ACHN (cell line): ENCODE results near the gene TXNDC5.

Source experiments
- DNase-seq: peaks from one replicate; pipeline ENCODE4 v3.0.0-alpha.2; 2015
- in situ Hi-C: cut with HindIII; loops from 2 replicates; pipeline ENCODE4 v1.10.0; 2017; ENCODE audit warnings: low sequenced_read_pairs, low pct_ligation_motif_present, low pct_unique_long_range_greater_than_20kb

The TXNDC5 gene

DNA sequence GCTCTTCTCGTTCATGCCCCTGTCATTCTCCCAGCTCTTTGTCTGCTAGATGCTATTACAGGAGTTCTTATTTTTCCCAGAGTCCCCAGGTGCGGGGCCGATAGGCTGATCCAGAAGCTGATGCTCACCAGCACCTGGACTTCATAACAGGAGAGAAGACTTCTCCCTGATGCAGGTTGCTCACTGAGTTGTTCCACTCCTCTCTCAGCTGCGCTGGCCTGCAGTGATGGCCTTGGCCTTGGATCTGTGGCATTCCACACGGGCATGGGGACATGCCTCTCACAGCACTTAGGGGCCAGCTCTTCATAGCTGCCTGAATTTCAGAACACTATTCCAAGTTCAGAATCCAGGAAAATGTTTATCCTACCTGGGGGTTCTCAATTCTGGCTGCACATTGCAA is 7.1 kb upstream of the TXNDC5 start:
- no peak for DNase-seq
- in situ Hi-C loops, result no loop called here

DNA sequence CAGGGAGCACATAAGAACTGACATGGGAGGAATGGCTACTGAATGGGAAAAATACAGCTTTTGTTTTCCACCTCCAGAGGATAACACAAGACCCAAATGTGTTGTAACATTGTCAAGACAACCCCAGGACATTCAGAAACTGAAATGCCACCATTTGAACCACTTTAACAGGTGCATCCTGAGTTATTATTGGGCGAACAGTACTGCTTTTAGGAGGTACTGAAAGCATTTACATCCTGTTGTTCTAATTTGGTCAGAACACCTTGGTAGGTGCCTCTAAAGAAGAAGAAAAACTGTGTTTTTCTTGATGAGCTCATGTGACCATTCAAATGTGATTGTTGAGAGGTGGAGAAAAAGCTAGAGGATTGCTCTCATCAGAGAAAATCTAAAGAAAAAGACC is 6.4 kb upstream of the TXNDC5 start:
- no peak for DNase-seq
- in situ Hi-C loops, result no loop called here

DNA sequence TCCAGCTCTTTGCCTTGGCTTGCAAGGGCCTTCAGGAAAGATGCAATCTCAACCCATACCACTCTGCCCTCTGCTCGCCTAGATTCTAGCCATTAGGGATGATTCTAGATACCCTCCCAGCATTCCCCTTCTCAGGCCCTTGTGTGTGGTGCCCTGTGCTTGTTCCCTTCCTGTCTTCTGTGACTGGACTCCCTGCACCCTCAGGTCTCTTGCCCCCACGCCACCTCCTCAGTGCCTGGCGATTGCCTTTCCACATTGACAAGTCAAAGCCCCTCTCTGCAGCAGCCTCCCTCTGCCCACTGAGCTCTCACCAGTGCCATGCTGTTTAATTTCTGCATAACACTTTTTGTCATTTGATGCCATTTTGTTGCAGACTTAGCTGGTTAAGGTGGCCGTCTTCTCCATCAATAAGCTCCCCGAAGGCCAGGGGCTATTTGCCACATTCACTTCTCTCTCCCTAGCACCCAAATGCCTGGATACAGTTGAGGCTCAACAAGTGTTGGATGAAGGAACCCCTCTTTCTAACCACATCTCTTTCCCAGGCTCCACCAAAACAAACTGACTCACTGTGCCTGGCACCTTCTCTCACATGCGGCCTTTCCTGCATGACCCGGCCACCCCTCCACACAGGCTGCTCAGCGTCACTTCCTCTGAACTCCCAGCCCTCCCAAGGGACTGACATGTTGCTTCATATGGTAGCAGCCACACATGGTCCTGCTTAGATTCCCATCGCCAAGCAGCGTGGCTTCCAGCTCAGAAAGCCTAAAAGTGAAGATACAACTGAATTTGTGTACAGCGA is 4.6 kb upstream of the TXNDC5 start:
- in situ Hi-C loops, result no loop called here
- no peak for DNase-seq

DNA sequence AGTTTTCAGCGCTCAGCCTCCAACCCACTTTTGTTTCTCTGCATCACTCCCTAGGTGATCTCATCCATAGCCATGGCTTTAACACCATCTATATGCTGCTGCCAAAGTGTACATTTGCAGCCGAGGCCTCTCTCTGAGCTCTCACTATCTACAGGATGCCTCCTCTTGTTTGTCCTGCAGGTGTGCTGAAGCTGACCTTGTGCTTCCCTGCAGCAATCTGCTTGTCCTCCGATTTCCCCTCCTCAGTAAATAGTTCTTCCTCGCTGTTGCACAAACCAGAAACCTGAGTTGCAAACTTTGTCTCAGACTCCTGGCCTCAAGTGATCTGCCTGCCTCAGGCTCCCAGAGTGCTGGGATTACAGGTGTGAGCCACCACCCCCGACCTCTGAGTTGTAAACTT is 3.7 kb upstream of the TXNDC5 start:
- in situ Hi-C loops, result no loop called here
- no peak for DNase-seq

DNA sequence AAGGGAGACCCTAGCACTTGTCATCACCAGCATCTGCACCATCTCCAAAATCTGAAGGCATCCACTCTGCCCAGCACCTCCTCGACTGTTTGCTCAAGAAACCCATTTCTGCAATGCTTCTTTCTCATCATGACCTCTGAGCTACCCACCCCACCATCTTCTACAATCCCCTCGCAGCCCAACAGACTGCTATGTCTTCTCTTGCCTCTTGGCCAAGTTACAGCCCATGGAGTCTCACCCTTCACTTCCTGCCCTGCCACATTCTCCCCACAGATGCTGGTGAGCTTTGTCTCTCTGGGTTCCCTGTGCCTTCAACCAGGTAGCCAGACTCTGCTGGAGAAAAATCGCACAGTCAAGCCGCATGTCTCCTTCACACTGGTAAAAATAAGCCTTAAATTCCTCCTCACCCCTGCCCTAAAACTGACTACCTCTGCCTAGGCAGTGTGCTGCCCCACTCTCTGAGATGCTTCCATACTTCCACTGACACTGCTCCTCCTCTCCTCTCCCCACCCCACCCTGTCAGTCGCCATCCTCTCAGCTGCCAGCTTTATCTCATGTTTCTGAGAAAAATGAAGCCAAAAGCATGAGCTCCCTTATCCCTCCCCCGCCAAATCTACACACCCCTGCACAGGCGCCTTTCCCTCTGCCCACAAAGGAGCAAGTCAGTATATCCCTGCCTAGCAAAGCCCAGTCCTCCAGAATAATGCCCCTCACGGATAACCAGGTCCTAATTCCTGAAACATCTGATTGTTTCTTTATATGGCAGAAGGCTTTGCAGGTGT is 2.3 kb upstream of the TXNDC5 start:
- in situ Hi-C loops, result no loop called here
- DNase-seq, result no peak

DNA sequence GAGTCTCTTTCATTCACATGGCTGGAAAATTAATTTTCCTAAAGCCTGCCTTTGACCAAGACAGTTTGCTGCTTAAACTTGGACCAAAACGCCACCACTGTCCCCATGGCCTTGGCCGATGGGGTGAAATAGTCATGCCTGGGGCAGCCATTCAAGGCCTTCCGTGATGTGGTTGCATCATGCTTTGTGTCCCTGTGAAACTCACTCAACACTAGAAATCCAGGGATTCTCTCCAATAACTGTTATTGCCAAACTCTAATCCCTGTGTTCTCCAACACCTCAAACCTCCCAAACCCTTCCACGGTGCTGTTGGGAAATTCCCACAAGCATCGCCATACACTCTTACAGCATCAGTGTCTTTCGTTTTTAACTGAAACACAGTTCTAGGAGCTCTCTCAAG is 1.4 kb upstream of the TXNDC5 start:
- no peak for DNase-seq
- in situ Hi-C loops, result no loop called here

DNA sequence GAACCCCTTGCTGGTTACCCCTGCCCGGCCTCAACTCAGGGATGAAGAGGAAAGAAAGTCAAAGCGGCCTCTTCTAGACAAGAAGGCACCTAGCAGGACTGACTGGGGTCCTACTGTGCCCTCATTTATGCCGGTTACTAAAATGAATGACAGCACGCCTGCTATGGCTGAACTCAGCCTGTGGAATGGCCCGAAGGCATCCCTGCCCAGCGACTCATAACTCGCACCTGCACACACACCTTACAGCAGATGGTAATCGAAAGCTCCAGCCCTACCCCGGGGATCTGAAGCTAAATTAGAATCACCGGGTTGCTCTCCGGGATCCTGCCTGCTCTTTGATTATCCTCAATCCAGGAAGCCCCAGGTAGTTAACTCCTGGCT is 747 bp upstream of the TXNDC5 start:
- no peak for DNase-seq
- in situ Hi-C loops, result no loop called here

DNA sequence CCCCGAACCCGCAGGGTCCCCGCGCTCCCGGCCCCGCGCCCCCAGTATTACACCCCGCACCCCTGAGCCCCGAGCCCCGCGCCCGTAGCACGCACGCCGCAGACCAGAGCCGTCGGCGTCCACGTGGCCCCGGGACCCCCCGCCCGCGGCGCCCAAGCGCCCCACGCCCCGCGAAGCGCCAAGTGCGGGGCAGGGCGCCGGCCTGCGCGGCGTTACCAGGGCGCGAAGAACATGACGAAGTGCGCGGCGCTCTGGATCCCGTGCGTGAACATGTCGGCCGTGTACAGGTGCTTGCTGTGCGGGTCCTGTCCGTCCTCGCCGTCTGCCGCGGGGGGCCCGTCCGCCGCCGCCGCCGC is 312 bp downstream of the TXNDC5 start:
- in situ Hi-C loops, result no loop called here
- no peak for DNase-seq

DNA sequence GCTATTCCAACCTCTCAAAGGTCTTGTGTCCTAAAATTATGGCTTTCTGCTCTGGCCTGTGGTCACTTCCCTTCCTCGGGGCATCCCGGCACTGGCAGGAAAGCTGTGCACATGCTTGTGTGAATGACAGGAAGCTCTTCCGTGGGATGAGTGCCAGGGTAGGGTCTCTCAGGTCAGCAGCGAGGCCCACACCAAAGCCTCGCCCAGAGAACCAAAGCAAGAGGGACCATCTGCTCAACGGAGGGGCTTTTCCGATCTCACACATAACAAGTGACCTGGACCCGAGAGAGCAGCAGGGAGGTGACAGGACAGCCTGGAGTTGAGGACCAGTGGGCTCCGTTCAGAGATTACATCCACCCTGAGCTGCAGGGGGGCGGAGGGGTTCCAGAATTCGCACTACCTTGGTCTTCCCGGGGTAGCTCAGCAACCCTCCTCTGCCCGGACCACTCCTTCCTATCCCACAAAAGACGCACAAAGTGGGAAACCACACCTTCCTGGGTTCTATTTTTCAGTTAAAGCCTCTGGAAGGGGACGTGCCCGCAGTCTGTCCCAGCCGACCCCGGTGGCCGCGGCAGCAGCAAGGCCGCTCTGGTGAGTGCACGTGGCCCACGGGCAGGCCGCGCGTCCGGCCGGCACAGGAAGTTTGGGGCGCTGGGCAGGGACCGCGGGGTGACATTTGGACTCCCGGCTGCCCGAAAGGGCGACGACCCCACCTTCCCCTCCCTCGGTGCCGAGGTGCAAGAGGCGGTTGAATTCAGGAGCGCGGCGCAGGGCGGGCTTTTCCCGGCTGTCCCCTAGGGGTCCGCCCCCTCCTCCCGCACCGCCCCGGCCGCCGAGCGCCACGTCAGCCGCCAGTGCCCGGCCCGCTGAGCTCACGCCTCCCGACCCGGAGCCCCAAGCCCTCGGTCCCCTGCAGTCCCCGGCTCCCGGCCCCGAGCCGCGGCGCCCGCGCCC is 988 bp downstream of the TXNDC5 start:
- in situ Hi-C loops, result no loop called here
- DNase-seq, result peak; percentile 56

DNA sequence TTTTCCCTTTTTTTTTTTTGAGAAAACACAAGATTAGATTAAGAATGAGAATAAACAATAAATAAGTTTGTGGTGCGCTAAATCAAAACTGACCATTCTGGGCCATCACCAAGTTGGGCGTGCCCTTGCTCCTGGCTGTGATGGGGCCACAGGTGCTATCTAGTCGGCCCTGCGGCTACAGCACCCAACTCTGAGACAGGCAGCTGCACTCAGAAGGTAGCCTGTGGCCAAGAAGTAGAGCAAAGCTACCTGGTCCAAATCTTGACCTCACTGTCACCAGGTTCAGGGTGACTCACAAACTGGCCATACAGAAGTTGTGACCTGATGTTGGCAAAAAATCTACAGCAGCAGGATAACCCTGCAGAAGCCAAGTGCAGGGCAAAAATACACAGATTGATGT is 3.4 kb downstream of the TXNDC5 start:
- no peak for DNase-seq
- in situ Hi-C loops, result no loop called here

DNA sequence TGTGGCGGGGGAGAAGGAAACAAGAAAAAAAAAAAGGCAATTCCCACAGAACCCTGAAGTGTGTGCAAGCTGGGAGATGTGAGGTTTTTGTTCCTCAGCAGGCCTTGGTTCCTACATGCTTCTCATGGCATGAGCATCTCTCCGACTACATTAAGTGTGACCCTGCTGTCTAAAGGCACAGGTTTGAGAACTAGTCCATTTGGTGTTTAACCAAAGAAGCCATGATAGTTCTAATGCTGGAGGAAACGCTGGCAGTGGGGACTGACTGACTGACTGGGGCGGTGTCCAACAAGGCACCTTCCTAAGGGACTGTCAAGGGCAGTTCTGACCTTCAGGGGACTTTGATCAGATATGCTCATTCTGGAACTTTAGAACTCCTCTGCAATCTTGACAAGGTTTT is 3.8 kb downstream of the TXNDC5 start:
- DNase-seq, result no peak
- in situ Hi-C loops, result no loop called here

DNA sequence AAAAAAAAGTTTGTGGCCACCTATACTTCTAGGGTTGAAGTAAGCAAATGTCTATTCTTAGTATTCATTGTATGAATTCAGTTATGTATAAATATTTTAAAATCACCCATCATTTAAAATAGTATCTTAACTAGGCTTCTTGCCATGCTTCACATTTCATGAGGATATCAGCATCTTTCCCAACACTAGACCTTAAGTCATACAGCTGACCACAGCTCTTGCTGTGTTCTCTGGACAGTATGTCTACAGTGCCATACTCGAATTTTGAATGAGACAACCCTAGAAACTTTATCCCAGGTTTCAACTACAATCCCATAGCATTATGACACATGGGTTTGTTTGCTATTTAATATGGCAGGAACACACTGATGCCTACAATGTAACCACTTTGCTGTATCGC is 5.2 kb downstream of the TXNDC5 start:
- in situ Hi-C loops, result no loop called here
- no peak for DNase-seq

DNA sequence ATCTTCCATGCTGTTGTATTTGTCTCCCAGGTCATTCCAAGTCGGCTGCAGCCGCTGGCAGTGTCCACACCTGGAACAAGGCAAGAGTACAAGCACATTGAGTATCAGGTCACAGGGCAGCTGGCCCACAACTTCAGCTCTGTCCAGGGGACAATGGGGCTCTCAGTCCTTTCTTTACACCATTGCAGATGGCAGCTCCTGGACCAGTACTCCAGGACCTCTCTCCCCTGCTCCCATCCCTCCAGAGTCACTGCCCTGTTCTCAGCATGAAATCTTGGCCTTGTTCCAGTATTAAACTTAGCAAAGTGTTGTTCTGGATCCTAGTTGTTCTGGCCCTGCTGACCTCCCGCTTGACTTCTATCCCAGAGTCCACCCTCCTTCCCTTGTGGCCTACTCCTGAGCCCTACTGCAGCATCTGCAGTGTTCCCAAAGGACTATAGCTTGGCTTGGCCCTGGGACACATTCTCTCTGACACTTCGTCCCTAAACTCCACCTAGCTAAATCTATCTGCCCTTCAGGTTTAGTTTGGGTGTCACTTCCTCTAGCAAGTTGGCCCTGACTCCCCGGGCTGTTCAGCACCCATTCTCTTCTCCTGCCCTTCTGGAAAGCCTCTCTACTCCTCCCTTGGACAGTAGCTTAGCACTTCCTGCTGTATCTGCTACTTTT is 5.8 kb downstream of the TXNDC5 start:
- no peak for DNase-seq
- in situ Hi-C loops, result no loop called here

DNA sequence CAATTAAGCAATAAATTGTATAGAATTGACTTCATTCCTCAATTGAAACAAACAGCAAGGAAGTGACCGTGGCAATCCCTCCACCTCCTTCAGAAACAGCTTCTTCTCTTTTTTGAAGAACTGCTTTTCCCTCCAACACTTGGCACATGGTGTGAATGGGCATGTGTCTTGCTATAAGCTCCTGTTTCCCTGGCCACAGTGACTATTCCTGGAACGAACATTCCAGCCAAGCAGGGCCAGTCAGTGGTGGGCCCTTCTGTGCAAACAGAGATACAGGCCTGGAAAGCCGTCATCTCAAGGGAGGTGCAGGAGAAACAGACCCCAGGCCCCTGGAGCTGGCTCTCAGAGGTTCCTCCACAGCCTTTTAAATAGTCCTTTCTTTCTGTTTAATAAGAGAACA is 6.9 kb downstream of the TXNDC5 start:
- DNase-seq, result no peak
- in situ Hi-C loops, result no loop called here

DNA sequence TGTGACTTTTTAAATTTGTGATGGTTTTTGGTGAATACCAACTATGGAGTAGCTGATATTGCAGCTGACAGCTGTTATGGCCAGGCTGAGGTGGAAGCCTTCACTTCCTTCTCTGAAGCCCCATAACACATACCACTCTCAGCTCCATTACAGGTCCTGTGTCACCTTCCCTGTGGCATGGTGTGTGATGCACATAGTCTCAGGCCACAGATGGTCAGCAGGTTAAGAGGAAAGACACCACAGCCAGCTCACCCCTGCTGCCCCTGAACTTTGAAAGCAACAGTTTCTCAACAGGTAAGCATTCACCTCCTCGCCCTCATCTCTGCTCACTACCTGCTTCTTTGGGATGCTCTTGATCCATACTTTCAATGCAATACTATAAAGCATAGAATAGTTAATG is 7.7 kb downstream of the TXNDC5 start:
- in situ Hi-C loops, result no loop called here
- no peak for DNase-seq

DNA sequence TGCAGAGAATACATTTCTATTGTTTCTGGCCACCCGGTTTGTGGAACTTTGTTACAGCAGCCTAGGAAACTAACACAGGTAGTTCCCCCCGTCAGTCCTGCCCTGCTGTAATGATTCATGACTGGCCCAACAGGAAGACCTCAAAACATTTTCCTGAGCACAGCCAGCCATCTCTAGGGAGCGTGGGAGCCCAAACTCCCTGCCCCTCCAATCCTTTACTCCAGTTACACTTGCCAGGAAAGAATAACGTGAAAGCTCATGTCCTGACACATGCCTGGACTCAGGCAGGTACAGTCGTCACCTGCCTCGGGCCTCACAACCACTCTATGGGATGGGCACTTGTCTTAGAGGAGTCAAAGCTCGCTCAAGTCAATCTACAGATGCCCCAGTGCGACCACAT is 8.4 kb downstream of the TXNDC5 start:
- DNase-seq, result no peak

DNA sequence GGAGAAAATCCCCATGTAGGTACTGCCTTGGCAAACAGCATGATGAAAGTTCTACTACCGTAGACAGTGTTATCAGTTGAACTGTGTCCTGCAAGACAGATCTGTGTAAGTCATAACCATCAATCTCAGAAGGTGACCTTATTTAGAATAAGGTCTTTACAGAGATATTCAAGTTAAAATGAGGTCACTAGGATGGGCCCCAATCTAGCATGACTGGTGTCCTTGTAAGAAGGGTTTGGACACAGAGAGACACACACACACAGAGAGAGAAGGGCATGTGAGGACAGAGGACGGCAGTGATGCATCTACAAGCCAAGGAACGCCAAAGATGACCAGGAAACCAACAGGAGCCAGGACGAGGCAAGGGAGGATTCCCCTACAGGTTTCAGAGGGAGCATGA is 8.8 kb downstream of the TXNDC5 start:
- no peak for DNase-seq
- in situ Hi-C loops, result no loop called here

More for the DNA sequence above, 8.4 kb downstream of the TXNDC5 start:
- in situ Hi-C loops, result no loop called here

DNA sequence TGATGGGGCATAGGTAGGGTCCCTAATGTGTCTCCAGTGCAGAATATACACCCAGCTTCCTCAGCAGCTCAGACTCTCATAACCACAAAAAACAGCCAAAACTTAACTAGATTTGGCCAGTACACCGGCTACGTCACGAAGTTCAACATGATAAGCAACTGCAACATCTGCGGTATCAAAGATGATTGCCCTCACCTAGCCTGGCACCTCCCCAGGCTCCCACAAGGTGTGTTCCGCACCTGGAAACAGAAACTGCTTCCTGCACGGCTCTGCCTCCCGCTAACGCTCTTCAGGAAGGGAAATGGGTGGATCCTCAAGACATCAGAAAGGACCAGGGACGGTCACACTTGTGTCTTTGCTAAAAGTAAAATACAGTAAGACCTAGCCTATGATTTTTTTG is 9.5 kb downstream of the TXNDC5 start:
- DNase-seq, result no peak
- in situ Hi-C loops, result no loop called here

DNA sequence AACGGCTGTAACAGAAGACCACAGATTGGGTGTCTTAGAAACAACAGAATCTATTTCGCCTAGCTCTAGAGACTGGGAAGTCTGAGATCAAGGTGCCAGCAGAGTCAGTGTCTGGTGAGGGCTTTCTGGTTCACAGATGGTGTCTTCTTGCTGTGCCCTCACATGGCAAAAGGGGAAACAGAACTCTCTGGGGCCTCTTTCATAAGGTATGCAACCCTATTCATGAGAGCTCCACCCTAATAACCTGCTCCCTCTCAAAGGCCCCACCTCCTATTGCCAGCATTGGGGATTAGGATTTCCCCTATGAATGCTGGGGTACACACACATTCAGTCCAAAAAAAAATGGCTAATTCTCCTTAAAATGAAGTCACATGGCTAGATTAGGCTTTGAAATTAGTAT is 10.0 kb downstream of the TXNDC5 start:
- no peak for DNase-seq
- in situ Hi-C loops, result no loop called here
